Fibroblast of lung (primary cell): ENCODE measurements around the gene CCNY.
"Not testable (repeated sequence)": the region's sequence is repeated elsewhere in the genome, so short reads cannot be mapped to it uniquely, and the experiment has no call there.

Experiments
- CTCF ChIP-seq, 2 donors: IDR thresholded peaks in 1 of 2; conservative IDR thresholded peaks in 1 of 2; 1 replicate in 1 of 2; 2 replicates in 1 of 2; pipeline ENCODE4 v1.5.1; 2011 to 2012; ENCODE audit warnings: low read length in 2 of 2, control low read depth in 1 of 2, inconsistent platforms in 1 of 2, low read depth in 1 of 2, mild to moderate bottlenecking in 1 of 2
- EZH2 ChIP-seq: IDR thresholded peaks from 2 replicates; pipeline ENCODE4 v1.5.1; 2012; ENCODE audit warnings: low read length, control low read depth, mild to moderate bottlenecking; ENCODE audit errors: missing control alignments

GRCh38 chr10:35314142-35314541, 22.2 kb upstream of the CCNY start:
- not testable (repeated sequence) for TF ChIP-seq CTCF (conservative IDR thresholded peaks at IDR 0.05 in 1 of 2, IDR thresholded peaks at IDR 0.05 in 1 of 2; ENCODE audit: low read depth in 1 of 2, low read length in 2 of 2); EZH2
